Lower leg skin (tissue), 3 donors: ENCODE data around the gene FAM177B.

Source experiments
- POLR2A ChIP-seq, 2 donors: fragments of 450-650 bp; IDR thresholded peaks; one replicate each; pipeline ENCODE4 v1.6.1; 2016 to 2017; ENCODE audit warnings: antibody characterized with exemption in 2 of 2, mild to moderate bottlenecking in 1 of 2, moderate library complexity in 1 of 2
- TF ChIP-seq, protein P1 (sequence below), 3 donors: fragments of 450-650 bp; IDR thresholded peaks; one replicate each; pipeline ENCODE4 v1.5.1; 2016; ENCODE audit warnings: antibody characterized with exemption in 3 of 3, mild to moderate bottlenecking in 3 of 3, moderate library complexity in 2 of 3

DNA sequence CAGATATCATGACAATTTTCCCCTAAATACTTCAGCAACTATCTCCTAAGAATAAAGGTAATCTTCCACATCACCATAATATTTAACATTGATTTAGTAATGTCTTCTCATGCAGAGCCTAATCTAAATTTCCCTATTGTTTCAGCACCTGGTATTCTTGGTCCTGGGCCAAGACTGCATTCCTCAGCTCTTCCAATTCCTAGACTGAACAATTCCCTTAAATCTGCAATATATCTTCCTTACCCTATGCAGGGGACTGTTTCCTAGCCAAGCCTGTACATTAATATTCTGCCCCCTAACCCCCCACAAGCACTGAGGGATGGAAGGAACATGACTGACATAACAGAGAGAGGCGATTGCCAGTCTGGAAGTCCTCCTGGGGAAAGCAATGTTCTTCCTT, 49.1 kb downstream of the FAM177B start:
- TF ChIP-seq, protein P1, sequence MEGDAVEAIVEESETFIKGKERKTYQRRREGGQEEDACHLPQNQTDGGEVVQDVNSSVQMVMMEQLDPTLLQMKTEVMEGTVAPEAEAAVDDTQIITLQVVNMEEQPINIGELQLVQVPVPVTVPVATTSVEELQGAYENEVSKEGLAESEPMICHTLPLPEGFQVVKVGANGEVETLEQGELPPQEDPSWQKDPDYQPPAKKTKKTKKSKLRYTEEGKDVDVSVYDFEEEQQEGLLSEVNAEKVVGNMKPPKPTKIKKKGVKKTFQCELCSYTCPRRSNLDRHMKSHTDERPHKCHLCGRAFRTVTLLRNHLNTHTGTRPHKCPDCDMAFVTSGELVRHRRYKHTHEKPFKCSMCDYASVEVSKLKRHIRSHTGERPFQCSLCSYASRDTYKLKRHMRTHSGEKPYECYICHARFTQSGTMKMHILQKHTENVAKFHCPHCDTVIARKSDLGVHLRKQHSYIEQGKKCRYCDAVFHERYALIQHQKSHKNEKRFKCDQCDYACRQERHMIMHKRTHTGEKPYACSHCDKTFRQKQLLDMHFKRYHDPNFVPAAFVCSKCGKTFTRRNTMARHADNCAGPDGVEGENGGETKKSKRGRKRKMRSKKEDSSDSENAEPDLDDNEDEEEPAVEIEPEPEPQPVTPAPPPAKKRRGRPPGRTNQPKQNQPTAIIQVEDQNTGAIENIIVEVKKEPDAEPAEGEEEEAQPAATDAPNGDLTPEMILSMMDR (IDR thresholded peaks at IDR 0.05), result no peak
- no peak for TF ChIP-seq POLR2A (IDR thresholded peaks at IDR 0.05)
